IMR-90 (cell line): ENCODE measurements around the gene MOAP1. TPM values are rescaled to one million over a fixed set of nuclear protein-coding genes. Genes with fewer than 3 reads are reported as not detected.
"Not testable (repeated sequence)": the region's sequence is repeated elsewhere in the genome, so short reads cannot be mapped to it uniquely, and the experiment has no call there.

Experiments used
- ATAC-seq: fragments of 200-7000 bp; cut with Tn5 transposase; 2 replicates; pipeline ENCODE4 v1.9.1; 2020; ENCODE audit warnings: low read depth, mild to moderate bottlenecking, moderate library complexity
- BruUV-seq: library from RNA; stranded (reverse); fragments of 400-500 nt; replicated peaks from 2 replicates; lab custom pipeline; 2021; lab: Mats Ljungman, UMichigan
- CTCF ChIA-PET: fragments of 300-600 bp; formaldehyde crosslinking; extraction: SDS; loops from one replicate; lab custom pipeline; 2021; ENCODE audit warnings: antibody characterized with exemption; lab: Yijun Ruan, JAX
- POLR2A ChIA-PET: fragments of 300-600 bp; sonication (Branson Sonifier 250); formaldehyde crosslinking; loops from one replicate; lab custom pipeline; 2022; ENCODE audit warnings: antibody characterized with exemption; ENCODE audit not compliant: unreplicated experiment; lab: Charles Lee
- DNase-seq: peaks from one replicate; pipeline ENCODE4 v3.0.0; 2013
- H2AFZ ChIP-seq: replicated peaks from 2 replicates; pipeline ENCODE3; 2013; ENCODE audit warnings: low read length, mild to moderate bottlenecking; ENCODE audit not compliant: poor library complexity
- H2AK5ac ChIP-seq: 2 replicates; pipeline ENCODE4 v1.6.1; 2013; ENCODE audit warnings: low read depth, low read length, inconsistent platforms
- H2AK9ac ChIP-seq: replicated peaks from 2 replicates; pipeline ENCODE3; 2013; ENCODE audit warnings: mild to moderate bottlenecking, low read depth, low read length, moderate library complexity; ENCODE audit not compliant: poor library complexity
- H2BK120ac ChIP-seq: 2 replicates; pipeline ENCODE4 v1.6.1; 2013; ENCODE audit warnings: low read depth, low read length, inconsistent platforms
- H2BK15ac ChIP-seq: 3 replicates; pipeline ENCODE4 v1.6.1; 2013; ENCODE audit warnings: low read depth, low read length, inconsistent platforms
- H2BK20ac ChIP-seq: 2 replicates; pipeline ENCODE4 v1.6.1; 2013; ENCODE audit warnings: low read depth, mild to moderate bottlenecking, inconsistent platforms, low read length, moderate library complexity
- H2BK5ac ChIP-seq: 2 replicates; pipeline ENCODE4 v1.6.1; 2013; ENCODE audit warnings: mild to moderate bottlenecking, low read depth, low read length, inconsistent platforms; ENCODE audit not compliant: poor library complexity, severe bottlenecking
- H3K14ac ChIP-seq: replicated peaks from 2 replicates; pipeline ENCODE4 v1.6.1; 2013; ENCODE audit warnings: low read depth, low read length, inconsistent platforms
- H3K18ac ChIP-seq: 2 replicates; pipeline ENCODE4 v1.6.1; 2013; ENCODE audit warnings: low read depth, low read length, control low read depth
- H3K23ac ChIP-seq: 2 replicates; pipeline ENCODE4 v1.6.1; 2013; ENCODE audit warnings: low read depth, low read length, inconsistent platforms
- H3K27ac ChIP-seq: 2 replicates; pipeline ENCODE4 v1.5.1; 2013; ENCODE audit warnings: mild to moderate bottlenecking, control low read depth, low read length; ENCODE audit not compliant: insufficient read depth
- H3K27me3 ChIP-seq: 2 replicates; pipeline ENCODE4 v1.6.1; 2013; ENCODE audit warnings: low read length; ENCODE audit not compliant: control insufficient read depth, insufficient read depth
- H3K36me3 ChIP-seq: 2 replicates; pipeline ENCODE4 v1.6.1; 2013; ENCODE audit warnings: low read length, mixed read lengths; ENCODE audit not compliant: control insufficient read depth, insufficient read depth
- H3K4ac ChIP-seq: 2 replicates; pipeline ENCODE4 v1.6.1; 2013; ENCODE audit warnings: low read depth, low read length, inconsistent platforms
- H3K4me1 ChIP-seq: 2 replicates; pipeline ENCODE4 v1.6.1; 2013; ENCODE audit warnings: low read length, mixed read lengths; ENCODE audit not compliant: control insufficient read depth, insufficient read depth
- H3K4me2 ChIP-seq: 2 replicates; pipeline ENCODE4 v1.6.1; 2013; ENCODE audit warnings: low read depth, mild to moderate bottlenecking, control low read depth, low read length, moderate library complexity
- H3K4me3 ChIP-seq: 2 replicates; pipeline ENCODE4 v1.5.1; 2013; ENCODE audit warnings: low read depth, mild to moderate bottlenecking, control low read depth, low read length, moderate library complexity; ENCODE audit not compliant: insufficient read depth
- H3K56ac ChIP-seq: 2 replicates; pipeline ENCODE4 v1.6.1; 2013; ENCODE audit warnings: low read length, inconsistent platforms; ENCODE audit not compliant: insufficient read depth; ENCODE audit errors: extremely low read depth
- H3K79me1 ChIP-seq, 2 experiments: 2 replicates each; pipeline ENCODE4 v1.6.1; 2013; ENCODE audit warnings: low read length in 2 of 2, inconsistent platforms in 1 of 2, low read depth in 1 of 2
- H3K9ac ChIP-seq: 2 replicates; pipeline ENCODE4 v1.6.1; 2013; ENCODE audit warnings: low read depth, low read length, control low read depth
- H3K9me1 ChIP-seq: 2 replicates; pipeline ENCODE4 v1.6.1; 2013; ENCODE audit warnings: low read length, inconsistent platforms; ENCODE audit not compliant: insufficient read depth
- H3K9me3 ChIP-seq: 2 replicates; pipeline ENCODE4 v1.6.1; 2013; ENCODE audit warnings: low read length; ENCODE audit not compliant: control insufficient read depth, insufficient read depth
- H4K20me1 ChIP-seq: 2 replicates; pipeline ENCODE4 v1.6.1; 2013; ENCODE audit warnings: low read length, inconsistent platforms; ENCODE audit not compliant: insufficient read depth
- H4K5ac ChIP-seq: 2 replicates; pipeline ENCODE4 v1.6.1; 2013; ENCODE audit warnings: mild to moderate bottlenecking, low read depth, low read length, control low read depth
- H4K8ac ChIP-seq, 2 experiments: 2 replicates each; pipeline ENCODE4 v1.6.1; 2013; ENCODE audit warnings: low read depth in 2 of 2, low read length in 2 of 2, control low read depth in 1 of 2, inconsistent platforms in 1 of 2
- H4K91ac ChIP-seq: 2 replicates; pipeline ENCODE4 v1.6.1; 2013; ENCODE audit warnings: low read depth, low read length, inconsistent platforms; ENCODE audit not compliant: insufficient read depth
- WGBS, 2 experiments: methylation state at CpG; one replicate each; pipeline versions ENCODE4 v1.1.5 to v1.1.7; 2013; ENCODE audit warnings: missing lambda C conversion rate in 2 of 2; ENCODE audit not compliant: insufficient read length in 1 of 2; ENCODE audit errors: extremely low coverage in 2 of 2; 5-methylcytosine and 5-hydroxymethylcytosine counted together
- dilution Hi-C: fragments of 300-500 bp; cut with HindIII; formaldehyde crosslinking; loops from one replicate; pipeline ENCODE4 v1.14.3; 2018; ENCODE audit warnings: low sequenced_read_pairs; ENCODE audit not compliant: unreplicated experiment
- in situ Hi-C: fragments of 300-500 bp; cut with MboI; formaldehyde crosslinking; loops from 3 replicates; pipeline ENCODE4 v1.14.3; 2019; ENCODE audit warnings: low sequenced_read_pairs, inconsistent platforms, mixed read lengths
- intact Hi-C: fragments of 100-400 bp; cut with micrococcal nuclease; formaldehyde crosslinking; loops from 2 replicates; pipeline ENCODE4 v1.10.0; 2022
- polyA plus RNA-seq, 3 experiments: library from polyadenylated mRNA; depleted of rRNA; stranded (reverse); fragments of >200 nt; gene quantifications; 2 replicates each; pipeline ENCODE4 v1.2.3, GENCODE V29; 2012; ENCODE audit warnings: low replicate concordance in 1 of 3
- total RNA-seq: library from RNA; depleted of rRNA; stranded (reverse); fragments of >200 nt; gene quantifications from 2 replicates; pipeline ENCODE4 v1.2.3, GENCODE V29; 2012

The MOAP1 gene
- total and polyA plus RNA-seq, 2 of the 4 experiments (the other 2 are of a cell fraction), result 9.9 to 13.2 TPM

DNA sequence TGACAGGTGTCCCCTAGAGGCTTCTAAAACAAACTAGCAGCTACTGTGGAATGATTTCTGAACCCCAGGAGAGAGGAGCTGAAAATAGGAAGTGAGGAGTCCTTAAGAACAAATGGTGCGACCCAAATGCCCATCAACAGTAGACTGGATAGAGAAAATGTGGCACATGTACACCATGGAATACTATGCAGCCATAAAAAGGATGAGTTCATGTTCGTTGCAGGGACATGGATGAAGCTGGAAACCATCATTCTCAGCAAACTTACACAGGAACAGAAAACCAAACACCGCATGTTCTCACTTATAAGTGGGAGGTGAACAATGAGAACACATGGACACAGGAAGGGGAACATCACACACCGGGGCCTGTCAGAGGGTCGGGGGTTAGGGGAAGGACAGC is 48.4 kb upstream of the MOAP1 start:
- H2AFZ ChIP-seq, H3K4me3 ChIP-seq, H2BK120ac ChIP-seq, H3K18ac ChIP-seq, H3K79me1 ChIP-seq, H2BK5ac ChIP-seq, H4K8ac ChIP-seq, H2BK20ac ChIP-seq, H2AK9ac ChIP-seq, H2BK15ac ChIP-seq, intact Hi-C loops, H3K27me3 ChIP-seq, dilution Hi-C loops, BruUV-seq, ATAC-seq, H4K20me1 ChIP-seq, in situ Hi-C loops, H3K4me2 ChIP-seq, H4K5ac ChIP-seq, H3K14ac ChIP-seq, POLR2A ChIA-PET, H2AK5ac ChIP-seq, H3K4me1 ChIP-seq, H3K56ac ChIP-seq, H3K9ac ChIP-seq, H4K91ac ChIP-seq, H3K27ac ChIP-seq, H3K9me3 ChIP-seq, H3K23ac ChIP-seq, H3K4ac ChIP-seq, DNase-seq, H3K36me3 ChIP-seq: not testable (repeated sequence)
- WGBS, 2 experiments, result 100% methylated on average over 1 of the region's 5 CpGs; no CpG with 5 or more reads in 1 of the 2 experiments
- CTCF ChIA-PET, result interaction anchor here (1.5 kb wide), 1 partner anchor 26 kb away, joined by 3 read pairs; the partner anchor contains the start of genes GON7 and UBR7
- peaks cover 13% of the 10 kb centered on the region; the same call in 1 of the 2 replicates for H3K9me1 ChIP-seq
